Suppressor macrophage treated with lipopolysaccharide for 1 hour (primary cell): ENCODE results near the gene CTSF.
"Not testable (repeated sequence)": the region's sequence is repeated elsewhere in the genome, so short reads cannot be mapped to it uniquely, and the experiment has no call there.

Source experiments
- DNase-seq, 3 donors: peaks; one replicate each; pipeline ENCODE4 v3.0.0-alpha.2; 2020 to 2022

The CTSF gene

GRCh38 chr11:66589315-66589714 is 20.9 kb upstream of the CTSF start:
- DNase-seq, result not testable (repeated sequence)

- DNase-seq, result no peak
These were observed 17.7 kb upstream of the CTSF start for GRCh38 chr11:66586136-66586535.

GRCh38 chr11:66585447-66585846 is 17.0 kb upstream of the CTSF start:
- not testable (repeated sequence) for DNase-seq

- not testable (repeated sequence) for DNase-seq
These were observed 14.2 kb upstream of the CTSF start for GRCh38 chr11:66582565-66583147.

- DNase-seq, result no peak
These were observed 12.9 kb upstream of the CTSF start for GRCh38 chr11:66581261-66581660.

- DNase-seq, result peak; percentile 77 to 85 (median 82)
These were observed 12.4 kb upstream of the CTSF start for GRCh38 chr11:66580803-66581202.

GRCh38 chr11:66579017-66579606 is 10.7 kb upstream of the CTSF start:
- DNase-seq, result peak; percentile 91 to 95 (median 94)

- DNase-seq, result no peak
These were observed 2.4 kb upstream of the CTSF start for GRCh38 chr11:66570850-66571180.

- no peak for DNase-seq
These were observed 1.9 kb upstream of the CTSF start for GRCh38 chr11:66570079-66570849.

GRCh38 chr11:66569076-66569475 is 670 bp upstream of the CTSF start:
- no peak for DNase-seq

GRCh38 chr11:66567787-66568123 is 651 bp downstream of the CTSF start:
- no peak for DNase-seq

- no peak for DNase-seq
These were observed 2.2 kb downstream of the CTSF start for GRCh38 chr11:66566221-66566620.

GRCh38 chr11:66564984-66565383 is 3.4 kb downstream of the CTSF start:
- no peak for DNase-seq

- DNase-seq, result no peak
These were observed 3.9 kb downstream of the CTSF start for GRCh38 chr11:66564538-66564937.

- DNase-seq, result no peak
These were observed 4.6 kb downstream of the CTSF start for GRCh38 chr11:66563832-66564231.

- DNase-seq, result no peak
These were observed 5.4 kb downstream of the CTSF start for GRCh38 chr11:66562907-66563583.

- no peak for DNase-seq
These were observed 6.1 kb downstream of the CTSF start for GRCh38 chr11:66562275-66562674.

- DNase-seq, result no peak
These were observed 6.5 kb downstream of the CTSF start for GRCh38 chr11:66561975-66562248.

- DNase-seq, result no peak
These were observed 7.0 kb downstream of the CTSF start for GRCh38 chr11:66561178-66561974.

GRCh38 chr11:66559866-66560676 is 8.3 kb downstream of the CTSF start:
- no peak for DNase-seq

GRCh38 chr11:66559142-66559865 is 9.1 kb downstream of the CTSF start:
- DNase-seq, result peak in 1 of 3 donors; percentile 26
